HepG2 (cell line): ENCODE measurements around the gene DHX16. TPM values are rescaled to one million over a fixed set of nuclear protein-coding genes. Genes with fewer than 3 reads are reported as not detected.

ENCODE experiments used
- EEA1 ChIP-seq: sonication (generic); formaldehyde crosslinking; IDR thresholded peaks from 2 replicates; pipeline ENCODE4 v1.5.1; 2020; ENCODE audit warnings: mild to moderate bottlenecking, missing genetic modification reagents, borderline replicate concordance
- HDAC1 ChIP-seq: sonication (generic); formaldehyde crosslinking; IDR thresholded peaks from 2 replicates; pipeline ENCODE4 v1.5.1; 2020; ENCODE audit warnings: mild to moderate bottlenecking, missing genetic modification reagents
- HMGA1 ChIP-seq: sonication (generic); formaldehyde crosslinking; conservative IDR thresholded peaks from 2 replicates; pipeline ENCODE4 v1.4.0; 2020; ENCODE audit warnings: missing genetic modification reagents
- ISL2 ChIP-seq: sonication (generic); formaldehyde crosslinking; IDR thresholded peaks from 2 replicates; pipeline ENCODE4 v1.5.0; 2020; ENCODE audit warnings: missing genetic modification reagents
- MAF1 ChIP-seq: sonication (generic); formaldehyde crosslinking; IDR thresholded peaks from 2 replicates; pipeline ENCODE4 v1.5.0; 2020; ENCODE audit warnings: missing genetic modification reagents, borderline replicate concordance
- MED13 ChIP-seq: sonication (generic); formaldehyde crosslinking; IDR thresholded peaks from 2 replicates; pipeline ENCODE4 v1.5.0; 2020; ENCODE audit warnings: missing genetic modification reagents
- MLLT10 ChIP-seq: sonication (generic); formaldehyde crosslinking; IDR thresholded peaks from 2 replicates; pipeline ENCODE4 v1.4.0; 2020; ENCODE audit warnings: missing genetic modification reagents
- PBX3 ChIP-seq: sonication (generic); formaldehyde crosslinking; IDR thresholded peaks from 2 replicates; pipeline ENCODE4 v1.8.1; 2023; ENCODE audit warnings: missing genetic modification reagents, inconsistent platforms, borderline replicate concordance
- RBM22 ChIP-seq: fragments of 200-400 bp; formaldehyde crosslinking; optimal IDR thresholded peaks from 2 replicates; pipeline ENCODE3; 2017; ENCODE audit warnings: mild to moderate bottlenecking, low read length, moderate library complexity
- SIN3B ChIP-seq: fragments of 150-350 bp; IDR thresholded peaks from 2 replicates; pipeline ENCODE4 v1.6.1; 2014; ENCODE audit warnings: low read length
- SMARCE1 ChIP-seq: fragments of 450-650 bp; IDR thresholded peaks from 2 replicates; pipeline ENCODE4 v1.6.1; 2017; ENCODE audit warnings: borderline replicate concordance
- STAT5B ChIP-seq: sonication (generic); formaldehyde crosslinking; IDR thresholded peaks from 2 replicates; pipeline ENCODE4 v1.4.0; 2020; ENCODE audit warnings: missing genetic modification reagents
- YY1 ChIP-seq: IDR thresholded peaks from 2 replicates; pipeline ENCODE4 v1.6.1; 2011; ENCODE audit warnings: low read length, low read depth, moderate library complexity, mild to moderate bottlenecking; ENCODE audit not compliant: insufficient read depth, insufficient replicate concordance
- ZBTB33 ChIP-seq: sonication (generic); formaldehyde crosslinking; IDR thresholded peaks from 2 replicates; pipeline ENCODE4 v1.4.0; 2020; ENCODE audit warnings: missing genetic modification reagents
- ZHX1 ChIP-seq: sonication (generic); formaldehyde crosslinking; IDR thresholded peaks from 2 replicates; pipeline ENCODE4 v1.8.1; 2022; ENCODE audit warnings: low read depth, mild to moderate bottlenecking, missing genetic modification reagents
- ZNF280D ChIP-seq: sonication (generic); formaldehyde crosslinking; IDR thresholded peaks from 2 replicates; pipeline ENCODE4 v1.5.1; 2020; ENCODE audit warnings: mild to moderate bottlenecking, missing genetic modification reagents
- ZNF543 ChIP-seq: sonication (generic); formaldehyde crosslinking; IDR thresholded peaks from 2 replicates; pipeline ENCODE4 v1.4.0; 2020; ENCODE audit warnings: mild to moderate bottlenecking, missing genetic modification reagents
- polyA plus RNA-seq, 8 experiments: library from polyadenylated mRNA; depleted of rRNA in 3 of 8; stranded (reverse) in 7 of 8; unstranded in 1 of 8; fragments of >200 nt; fragmentation: Illumina TruSeq in 4 of 8; extraction: Trizol in 4 of 8; gene quantifications; 2 replicates each; pipeline versions ENCODE4 v1.2.1 to v1.2.3, GENCODE V29; 2011 to 2016; ENCODE audit warnings: low read depth in 4 of 8, missing spikeins in 1 of 8, mixed read lengths in 1 of 8; ENCODE audit not compliant: insufficient read depth in 1 of 8
- total RNA-seq, 5 experiments: library from RNA; depleted of rRNA; stranded (reverse); fragments of >200 nt; fragmentation: Illumina TruSeq; extraction: Trizol; gene quantifications; 2 replicates each; pipeline ENCODE4 v1.2.3, GENCODE V29; 2016; ENCODE audit warnings: low read depth in 1 of 5
- TF ChIP-seq, protein P1 (sequence below): sonication (generic); formaldehyde crosslinking; IDR thresholded peaks from 2 replicates; pipeline ENCODE4 v1.5.0; 2020; ENCODE audit warnings: missing genetic modification reagents

DHX16 gene
- total and polyA plus RNA-seq, 2 of the 13 experiments (the other 11 are each of a cell fraction or from before 2014, with no cell fraction given): 57.0 to 58.5 TPM

GRCh38 chr6:30615219-30615957 is 57.4 kb downstream of the DHX16 start (continued):
- TF ChIP-seq ZNF280D: peak; percentile 54; the same call in 1 of the 2 replicates
- 0 out of 2 replicates have a peak, but pooled peaks have one; percentile 3 for TF ChIP-seq SIN3B
- TF ChIP-seq PBX3 (CRISPR knock-in tag): 0 out of 2 replicates have a peak, but pooled peaks have one; percentile 57
- TF ChIP-seq HDAC1 (CRISPR knock-in tag): 0 out of 2 replicates have a peak, but pooled peaks have one; percentile 9
- TF ChIP-seq SMARCE1: no peak
- 0 out of 2 replicates have a peak, but pooled peaks have one; percentile 42 for TF ChIP-seq EEA1 (CRISPR knock-in tag)
- TF ChIP-seq YY1: peak; percentile 55
- peak; percentile 37; the same call in 1 of the 2 replicates for TF ChIP-seq ZHX1 (CRISPR knock-in tag)
- TF ChIP-seq MED13: 0 out of 2 replicates have a peak, but pooled peaks have one; percentile 6
- TF ChIP-seq MLLT10: peak; percentile 24; the same call in 1 of the 2 replicates
- 0 out of 2 replicates have a peak, but pooled peaks have one; percentile 8 for TF ChIP-seq ISL2 (CRISPR knock-in tag)
- 0 out of 2 replicates have a peak, but pooled peaks have one; percentile 21 for TF ChIP-seq MAF1
- TF ChIP-seq ZNF543 (CRISPR knock-in tag): peak; percentile 26; the same call in 1 of the 2 replicates
- TF ChIP-seq, protein P1, sequence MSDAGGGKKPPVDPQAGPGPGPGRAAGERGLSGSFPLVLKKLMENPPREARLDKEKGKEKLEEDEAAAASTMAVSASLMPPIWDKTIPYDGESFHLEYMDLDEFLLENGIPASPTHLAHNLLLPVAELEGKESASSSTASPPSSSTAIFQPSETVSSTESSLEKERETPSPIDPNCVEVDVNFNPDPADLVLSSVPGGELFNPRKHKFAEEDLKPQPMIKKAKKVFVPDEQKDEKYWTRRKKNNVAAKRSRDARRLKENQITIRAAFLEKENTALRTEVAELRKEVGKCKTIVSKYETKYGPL (CRISPR knock-in tag): peak; percentile 67; the same call in 1 of the 2 replicates
- TF ChIP-seq ZBTB33: no peak
- 0 out of 2 replicates have a peak, but pooled peaks have one; percentile 7 for TF ChIP-seq STAT5B (CRISPR knock-in tag)
- peak; percentile 97 for TF ChIP-seq RBM22
- no peak for TF ChIP-seq HMGA1 (CRISPR knock-in tag)
